ENCODE results near the gene PTGIS.

The PTGIS gene

GRCh38 chr20:49496553-49497397 lies 71.2 kb downstream of the PTGIS start:
- DNase-seq (ENCODE audit: low spot score): no peak

GRCh38 chr20:49496043-49496442 lies 71.9 kb downstream of the PTGIS start:
- no peak for DNase-seq (ENCODE audit: low spot score)

- no peak for DNase-seq (ENCODE audit: low spot score)
Measured at GRCh38 chr20:49490689-49491088, 77.2 kb downstream of the PTGIS start.

- DNase-seq (ENCODE audit: low spot score): no peak
Measured at GRCh38 chr20:49489688-49490087, 78.2 kb downstream of the PTGIS start.

- DNase-seq (ENCODE audit: low spot score): no peak
Measured at GRCh38 chr20:49486064-49486463, 81.9 kb downstream of the PTGIS start.

GRCh38 chr20:49485563-49485962 lies 82.4 kb downstream of the PTGIS start:
- no peak for DNase-seq (ENCODE audit: low spot score)

- peak; percentile 97 for DNase-seq (ENCODE audit: low spot score)
Measured at GRCh38 chr20:49484180-49485140, 83.5 kb downstream of the PTGIS start.

GRCh38 chr20:49483696-49484123 lies 84.2 kb downstream of the PTGIS start:
- peak; percentile 65 for DNase-seq (ENCODE audit: low spot score)

GRCh38 chr20:49483018-49483695 lies 84.8 kb downstream of the PTGIS start:
- DNase-seq (ENCODE audit: low spot score): peak; percentile 62

- peak; percentile 98 for DNase-seq (ENCODE audit: low spot score)
Measured at GRCh38 chr20:49482621-49483017, 85.3 kb downstream of the PTGIS start, which contains the start of gene KCNB1. TSS of gene KCNB1 (minus strand) at chr20:49482668. CDS start at chr20:49482480, 188 bp downstream.

GRCh38 chr20:49482173-49482572 lies 85.8 kb downstream of the PTGIS start:
- no peak for DNase-seq (ENCODE audit: low spot score)

GRCh38 chr20:49481116-49481515 lies 86.8 kb downstream of the PTGIS start:
- no peak for DNase-seq (ENCODE audit: low spot score)

GRCh38 chr20:49480236-49480635 lies 87.7 kb downstream of the PTGIS start:
- no peak for DNase-seq (ENCODE audit: low spot score)

- no peak for DNase-seq (ENCODE audit: low spot score)
Measured at GRCh38 chr20:49479785-49480184, 88.2 kb downstream of the PTGIS start.

- no peak for DNase-seq (ENCODE audit: low spot score)
Measured at GRCh38 chr20:49478754-49479689, 88.9 kb downstream of the PTGIS start.

- no peak for DNase-seq (ENCODE audit: low spot score)
Measured at GRCh38 chr20:49478266-49478665, 89.7 kb downstream of the PTGIS start.

GRCh38 chr20:49477200-49477599 lies 90.7 kb downstream of the PTGIS start:
- DNase-seq (ENCODE audit: low spot score): peak; percentile 32

- no peak for DNase-seq (ENCODE audit: low spot score)
Measured at GRCh38 chr20:49476016-49476355, 92.0 kb downstream of the PTGIS start.

- DNase-seq (ENCODE audit: low spot score): no peak
Measured at GRCh38 chr20:49475292-49476015, 92.5 kb downstream of the PTGIS start.

- no peak for DNase-seq (ENCODE audit: low spot score)
Measured at GRCh38 chr20:49471397-49471796, 96.5 kb downstream of the PTGIS start.

Measured in iPS-NIHi11 (cell line).